Panc1 (cell line): ENCODE measurements around the gene ARHGAP18.

Source experiments
- POLR2AphosphoS5 ChIP-seq: IDR thresholded peaks from 2 replicates; pipeline ENCODE4 v1.6.1; 2012; ENCODE audit warnings: mild to moderate bottlenecking, low read depth, low read length, moderate library complexity
- SIN3A ChIP-seq: IDR thresholded peaks from 2 replicates; pipeline ENCODE4 v1.6.1; 2012; ENCODE audit warnings: low read depth, mild to moderate bottlenecking, low read length, moderate library complexity, borderline replicate concordance; ENCODE audit not compliant: insufficient read depth
- TCF7L2 ChIP-seq: IDR thresholded peaks from 2 replicates; pipeline ENCODE4 v1.6.1; 2011; ENCODE audit warnings: mild to moderate bottlenecking, low read depth, low read length, inconsistent platforms
- TF ChIP-seq, protein P1 (sequence below): fragments of 450-650 bp; IDR thresholded peaks from 2 replicates; pipeline ENCODE4 v1.5.1; 2017; ENCODE audit warnings: mild to moderate bottlenecking
- TF ChIP-seq, protein P2 (sequence below), 2 experiments: IDR thresholded peaks; 2 replicates each; pipeline ENCODE4 v1.6.1; 2011 to 2012; ENCODE audit warnings: low read depth in 2 of 2, control low read depth in 1 of 2, low read length in 1 of 2, mild to moderate bottlenecking in 1 of 2, moderate library complexity in 1 of 2; ENCODE audit not compliant: insufficient read depth in 1 of 2

GRCh38 chr6:129542705-129543104 is 167.3 kb downstream of the ARHGAP18 start:
- TF ChIP-seq, protein P1, sequence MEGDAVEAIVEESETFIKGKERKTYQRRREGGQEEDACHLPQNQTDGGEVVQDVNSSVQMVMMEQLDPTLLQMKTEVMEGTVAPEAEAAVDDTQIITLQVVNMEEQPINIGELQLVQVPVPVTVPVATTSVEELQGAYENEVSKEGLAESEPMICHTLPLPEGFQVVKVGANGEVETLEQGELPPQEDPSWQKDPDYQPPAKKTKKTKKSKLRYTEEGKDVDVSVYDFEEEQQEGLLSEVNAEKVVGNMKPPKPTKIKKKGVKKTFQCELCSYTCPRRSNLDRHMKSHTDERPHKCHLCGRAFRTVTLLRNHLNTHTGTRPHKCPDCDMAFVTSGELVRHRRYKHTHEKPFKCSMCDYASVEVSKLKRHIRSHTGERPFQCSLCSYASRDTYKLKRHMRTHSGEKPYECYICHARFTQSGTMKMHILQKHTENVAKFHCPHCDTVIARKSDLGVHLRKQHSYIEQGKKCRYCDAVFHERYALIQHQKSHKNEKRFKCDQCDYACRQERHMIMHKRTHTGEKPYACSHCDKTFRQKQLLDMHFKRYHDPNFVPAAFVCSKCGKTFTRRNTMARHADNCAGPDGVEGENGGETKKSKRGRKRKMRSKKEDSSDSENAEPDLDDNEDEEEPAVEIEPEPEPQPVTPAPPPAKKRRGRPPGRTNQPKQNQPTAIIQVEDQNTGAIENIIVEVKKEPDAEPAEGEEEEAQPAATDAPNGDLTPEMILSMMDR, result no peak
- TF ChIP-seq, protein P2, sequence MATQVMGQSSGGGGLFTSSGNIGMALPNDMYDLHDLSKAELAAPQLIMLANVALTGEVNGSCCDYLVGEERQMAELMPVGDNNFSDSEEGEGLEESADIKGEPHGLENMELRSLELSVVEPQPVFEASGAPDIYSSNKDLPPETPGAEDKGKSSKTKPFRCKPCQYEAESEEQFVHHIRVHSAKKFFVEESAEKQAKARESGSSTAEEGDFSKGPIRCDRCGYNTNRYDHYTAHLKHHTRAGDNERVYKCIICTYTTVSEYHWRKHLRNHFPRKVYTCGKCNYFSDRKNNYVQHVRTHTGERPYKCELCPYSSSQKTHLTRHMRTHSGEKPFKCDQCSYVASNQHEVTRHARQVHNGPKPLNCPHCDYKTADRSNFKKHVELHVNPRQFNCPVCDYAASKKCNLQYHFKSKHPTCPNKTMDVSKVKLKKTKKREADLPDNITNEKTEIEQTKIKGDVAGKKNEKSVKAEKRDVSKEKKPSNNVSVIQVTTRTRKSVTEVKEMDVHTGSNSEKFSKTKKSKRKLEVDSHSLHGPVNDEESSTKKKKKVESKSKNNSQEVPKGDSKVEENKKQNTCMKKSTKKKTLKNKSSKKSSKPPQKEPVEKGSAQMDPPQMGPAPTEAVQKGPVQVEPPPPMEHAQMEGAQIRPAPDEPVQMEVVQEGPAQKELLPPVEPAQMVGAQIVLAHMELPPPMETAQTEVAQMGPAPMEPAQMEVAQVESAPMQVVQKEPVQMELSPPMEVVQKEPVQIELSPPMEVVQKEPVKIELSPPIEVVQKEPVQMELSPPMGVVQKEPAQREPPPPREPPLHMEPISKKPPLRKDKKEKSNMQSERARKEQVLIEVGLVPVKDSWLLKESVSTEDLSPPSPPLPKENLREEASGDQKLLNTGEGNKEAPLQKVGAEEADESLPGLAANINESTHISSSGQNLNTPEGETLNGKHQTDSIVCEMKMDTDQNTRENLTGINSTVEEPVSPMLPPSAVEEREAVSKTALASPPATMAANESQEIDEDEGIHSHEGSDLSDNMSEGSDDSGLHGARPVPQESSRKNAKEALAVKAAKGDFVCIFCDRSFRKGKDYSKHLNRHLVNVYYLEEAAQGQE (IDR thresholded peaks at IDR 0.05; ENCODE audit: insufficient read depth in 1 of 2, low read depth in 2 of 2, low read length in 1 of 2), result no peak
- TF ChIP-seq POLR2AphosphoS5 (no peak), SIN3A (no peak), TCF7L2 (no peak)
